T-helper 1 cell treated with Interleukin-12 subunit alpha and Interleukin-12 subunit beta and Interleukin-4 antibody, amounts not matched to agents 30 ng/mL and 1 ng/mL, for 36 hours (primary cell): Measurements from ENCODE around the gene SPRED3. TPM values are rescaled to one million over a fixed set of nuclear protein-coding genes. Genes with fewer than 3 reads are reported as not detected.
"Not testable (repeated sequence)": the region's sequence is repeated elsewhere in the genome, so short reads cannot be mapped to it uniquely, and the experiment has no call there.

ENCODE experiments used
- intact Hi-C: fragments of 100-400 bp; cut with micrococcal nuclease; formaldehyde crosslinking; loops from one replicate; pipeline ENCODE4 v1.15.1; 2024
- total RNA-seq: library from RNA; stranded (reverse); gene quantifications from 2 replicates; pipeline ENCODE4 v1.2.3, GENCODE V29; 2022

SPRED3 gene
- total RNA-seq, 1 donor from 2014 or later = 2.1 TPM

GRCh38 chr19:38389101-38389925 lies 816 bp downstream of the SPRED3 start:
- intact Hi-C loops = loop anchor here (2.0 to 5.0 kb wide), 3 partner anchors 348 to 461 kb away; partner anchors contain the start of gene ECH1

- intact Hi-C loops = loop anchor here (2.0 to 5.0 kb wide), 3 partner anchors 347 to 461 kb away; partner anchors contain the start of gene ECH1
These were observed 1.7 kb downstream of the SPRED3 start for GRCh38 chr19:38389957-38390924.

GRCh38 chr19:38391911-38392464 lies 3.5 kb downstream of the SPRED3 start:
- intact Hi-C loops = no loop called here

GRCh38 chr19:38392707-38393308 lies 4.3 kb downstream of the SPRED3 start:
- intact Hi-C loops = no loop called here

GRCh38 chr19:38394488-38394887 lies 6.0 kb downstream of the SPRED3 start:
- intact Hi-C loops = loop anchor here (1.0 to 2.0 kb wide), 2 partner anchors 8 to 224 kb away; partner anchors contain the start of gene EIF3K

GRCh38 chr19:38395381-38396114 lies 7.1 kb downstream of the SPRED3 start:
- intact Hi-C loops = loop anchor here (1.0 to 2.0 kb wide), 2 partner anchors 8 to 223 kb away; partner anchors contain the start of gene EIF3K

- intact Hi-C loops = no loop called here
These were observed 10.6 kb downstream of the SPRED3 start for GRCh38 chr19:38399081-38399480.

GRCh38 chr19:38399537-38399936 lies 11.0 kb downstream of the SPRED3 start:
- intact Hi-C loops = no loop called here

- intact Hi-C loops = loop anchor here (5.0 kb wide), 1 partner anchor 487 kb away; no protein-coding TSS in a partner anchor
These were observed 11.9 kb downstream of the SPRED3 start for GRCh38 chr19:38400361-38400760.

- intact Hi-C loops = loop anchor here (5.0 kb wide), 1 partner anchor 486 kb away; no protein-coding TSS in a partner anchor
These were observed 12.7 kb downstream of the SPRED3 start for GRCh38 chr19:38401148-38401547.

GRCh38 chr19:38402623-38402966 lies 14.1 kb downstream of the SPRED3 start:
- intact Hi-C loops = loop anchor here (1.0 to 5.0 kb wide), 11 partner anchors 8 to 528 kb away; partner anchors contain the start of genes CATSPERG, GGN, MRPS12 and NFKBIB

GRCh38 chr19:38402967-38403674 lies 14.6 kb downstream of the SPRED3 start, which contains the start of gene FAM98C:
Gene FAM98C, plus strand, starts transcription at chr19:38403093. Its CDS starts 61 bp downstream, at chr19:38403154.
- intact Hi-C loops = loop anchor here (1.0 to 5.0 kb wide), 16 partner anchors 9 to 549 kb away; partner anchors contain the start of genes CATSPERG, ECH1, EIF3K and GGN

- intact Hi-C loops = loop anchor here (5.0 kb wide), 1 partner anchor 482 kb away; no protein-coding TSS in a partner anchor
These were observed 16.4 kb downstream of the SPRED3 start for GRCh38 chr19:38404858-38405257.

GRCh38 chr19:38405276-38405675 lies 16.8 kb downstream of the SPRED3 start:
- intact Hi-C loops = no loop called here

GRCh38 chr19:38409631-38410133 lies 21.2 kb downstream of the SPRED3 start:
- intact Hi-C loops = no loop called here

- intact Hi-C loops = not testable (repeated sequence)
These were observed 21.9 kb downstream of the SPRED3 start for GRCh38 chr19:38410407-38410806.

GRCh38 chr19:38411041-38411712 lies 22.7 kb downstream of the SPRED3 start:
- intact Hi-C loops = no loop called here

GRCh38 chr19:38411898-38412297 lies 23.4 kb downstream of the SPRED3 start:
- intact Hi-C loops = not testable (repeated sequence)
